Uterus (tissue), 2 donors: ENCODE measurements around the gene OVOL3.

Experiments
- POLR2A ChIP-seq, 2 donors: fragments of 450-650 bp; IDR thresholded peaks; one replicate each; pipeline ENCODE4 v1.6.1; 2016; ENCODE audit warnings: antibody characterized with exemption in 2 of 2, mild to moderate bottlenecking in 1 of 2, moderate library complexity in 1 of 2
- TF ChIP-seq, protein P1 (sequence below), 4 experiments: fragments of 200-600 bp in 2 of 4; fragments of 450-650 bp in 2 of 4; sonication (generic) in 2 of 4; IDR thresholded peaks; one replicate each; pipeline ENCODE4 v1.5.1; 2016 to 2019; ENCODE audit warnings: antibody characterized with exemption in 4 of 4, mild to moderate bottlenecking in 2 of 4, moderate library complexity in 1 of 4

DNA sequence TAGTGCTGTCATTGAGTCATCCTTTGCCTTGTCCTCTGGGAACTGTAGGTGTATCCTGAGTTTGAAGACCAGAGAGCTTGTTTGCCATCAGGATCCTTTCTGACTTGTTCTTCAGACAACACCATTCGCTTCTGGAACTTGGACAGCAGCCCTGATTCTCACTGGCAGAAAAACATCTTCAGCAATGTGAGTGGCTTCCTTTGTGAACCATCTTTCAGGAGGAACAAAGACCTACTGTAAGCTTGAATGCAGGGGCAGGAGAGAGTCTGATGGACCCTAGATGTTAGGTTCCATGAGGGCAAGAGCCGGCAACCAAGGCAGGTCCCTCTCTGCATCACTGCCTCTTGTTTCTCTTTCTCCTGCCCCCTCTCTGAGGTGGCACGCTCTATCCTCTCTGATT lies 29.6 kb upstream of the OVOL3 start:
- TF ChIP-seq, protein P1, sequence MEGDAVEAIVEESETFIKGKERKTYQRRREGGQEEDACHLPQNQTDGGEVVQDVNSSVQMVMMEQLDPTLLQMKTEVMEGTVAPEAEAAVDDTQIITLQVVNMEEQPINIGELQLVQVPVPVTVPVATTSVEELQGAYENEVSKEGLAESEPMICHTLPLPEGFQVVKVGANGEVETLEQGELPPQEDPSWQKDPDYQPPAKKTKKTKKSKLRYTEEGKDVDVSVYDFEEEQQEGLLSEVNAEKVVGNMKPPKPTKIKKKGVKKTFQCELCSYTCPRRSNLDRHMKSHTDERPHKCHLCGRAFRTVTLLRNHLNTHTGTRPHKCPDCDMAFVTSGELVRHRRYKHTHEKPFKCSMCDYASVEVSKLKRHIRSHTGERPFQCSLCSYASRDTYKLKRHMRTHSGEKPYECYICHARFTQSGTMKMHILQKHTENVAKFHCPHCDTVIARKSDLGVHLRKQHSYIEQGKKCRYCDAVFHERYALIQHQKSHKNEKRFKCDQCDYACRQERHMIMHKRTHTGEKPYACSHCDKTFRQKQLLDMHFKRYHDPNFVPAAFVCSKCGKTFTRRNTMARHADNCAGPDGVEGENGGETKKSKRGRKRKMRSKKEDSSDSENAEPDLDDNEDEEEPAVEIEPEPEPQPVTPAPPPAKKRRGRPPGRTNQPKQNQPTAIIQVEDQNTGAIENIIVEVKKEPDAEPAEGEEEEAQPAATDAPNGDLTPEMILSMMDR (IDR thresholded peaks at IDR 0.05) = no peak
- TF ChIP-seq POLR2A (IDR thresholded peaks at IDR 0.05) = no peak
